Left renal cortex interstitium (tissue), 4 donors: ENCODE results near the gene COL25A1. TPM values are rescaled to one million over a fixed set of nuclear protein-coding genes. Genes with fewer than 3 reads are reported as not detected.

Source experiments
- DNase-seq, 4 donors: peaks; one replicate each; pipeline ENCODE4 v3.0.0-alpha.2; 2013; ENCODE audit warnings: low read depth in 4 of 4, low spot score in 2 of 4, missing footprints in 1 of 4
- polyA plus RNA-seq, 4 donors: library from polyadenylated mRNA; unstranded; fragments of 120-200 nt; gene quantifications; one replicate each; pipeline ENCODE4 v1.2.1, GENCODE V29; 2013; ENCODE audit not compliant: insufficient read length in 4 of 4

The COL25A1 gene
- polyA plus RNA-seq, 4 donors, result 14.9 to 23.1 (median 18.8) TPM

GRCh38 chr4:108793415-108793814 is 509.0 kb downstream of the COL25A1 start:
- no peak for DNase-seq

- DNase-seq, result no peak
Measured at GRCh38 chr4:108788731-108789130, 513.7 kb downstream of the COL25A1 start.

- no peak for DNase-seq
Measured at GRCh38 chr4:108787724-108788123, 514.7 kb downstream of the COL25A1 start.

- no peak for DNase-seq
Measured at GRCh38 chr4:108787106-108787505, 515.4 kb downstream of the COL25A1 start.

GRCh38 chr4:108786351-108786750 is 516.1 kb downstream of the COL25A1 start:
- no peak for DNase-seq

GRCh38 chr4:108783665-108784463 is 518.6 kb downstream of the COL25A1 start:
- DNase-seq, result no peak

GRCh38 chr4:108779958-108780357 is 522.5 kb downstream of the COL25A1 start:
- no peak for DNase-seq

- no peak for DNase-seq
Measured at GRCh38 chr4:108777388-108777787, 525.1 kb downstream of the COL25A1 start.

GRCh38 chr4:108775921-108776320 is 526.5 kb downstream of the COL25A1 start:
- no peak for DNase-seq

- DNase-seq, result no peak
Measured at GRCh38 chr4:108774809-108775530, 527.5 kb downstream of the COL25A1 start.

- DNase-seq, result no peak
Measured at GRCh38 chr4:108772402-108772801, 530.1 kb downstream of the COL25A1 start.

GRCh38 chr4:108766058-108766457 is 536.4 kb downstream of the COL25A1 start:
- no peak for DNase-seq

- DNase-seq, result no peak
Measured at GRCh38 chr4:108763986-108764385, 538.5 kb downstream of the COL25A1 start.

- no peak for DNase-seq
Measured at GRCh38 chr4:108763226-108763593, 539.2 kb downstream of the COL25A1 start.

GRCh38 chr4:108762559-108763225 is 539.8 kb downstream of the COL25A1 start, which contains the start of gene ETNPPL:
TSS of gene ETNPPL (minus strand) at chr4:108763053. CDS start at chr4:108762898, 155 bp downstream.
- DNase-seq, result peak in 3 of 4 donors; percentile 27 to 44 (median 31)

Other genes starting within 250 kb of the COL25A1 start
- gene SEC24B, start 131.2 kb upstream of the COL25A1 start, polyA plus RNA-seq, result 10 to 100 TPM; 37.6 to 44.2 (median 40.9) TPM